Activated naive CD4-positive, alpha-beta T cell treated with anti-CD3 and anti-CD28 coated beads, Interleukin-2, amount 50 U/mL, for 24 hours (primary cell): ENCODE measurements around the gene GUK1.

Experiments
- H3K27ac Mint-ChIP-seq: one replicate; pipeline ENCODE4 v1.8.0; 2021; ENCODE audit warnings: mild to moderate bottlenecking, mixed read lengths
- H3K27me3 Mint-ChIP-seq: one replicate; pipeline ENCODE4 v1.8.0; 2021; ENCODE audit warnings: mixed read lengths
- H3K36me3 Mint-ChIP-seq: one replicate; pipeline ENCODE4 v1.8.0; 2021; ENCODE audit warnings: mixed read lengths
- H3K4me1 Mint-ChIP-seq: one replicate; pipeline ENCODE4 v1.8.0; 2021; ENCODE audit warnings: mixed read lengths
- H3K4me3 Mint-ChIP-seq: one replicate; pipeline ENCODE4 v1.8.0; 2021; ENCODE audit warnings: mild to moderate bottlenecking, mixed read lengths
- H3K9me3 Mint-ChIP-seq: one replicate; pipeline ENCODE4 v1.8.0; 2021; ENCODE audit warnings: mixed read lengths

GUK1 gene

GRCh38 chr1:228159008-228159665 lies 19.1 kb downstream of the GUK1 start:
- Mint-ChIP-seq H3K9me3 (no peaks in the 10 kb centered on the region), H3K27ac (no peak overlapping the region), H3K4me1 (peaks cover 28% of the 10 kb centered on the region), H3K4me3 (no peak overlapping the region), H3K27me3 (no peaks in the 10 kb centered on the region), H3K36me3 (no peaks in the 10 kb centered on the region)

GRCh38 chr1:228160201-228160761 lies 20.2 kb downstream of the GUK1 start:
- no peaks in the 10 kb centered on the region for H3K9me3 Mint-ChIP-seq
- no peaks in the 10 kb centered on the region for H3K36me3 Mint-ChIP-seq
- H3K27ac Mint-ChIP-seq = no peak overlapping the region
- H3K27me3 Mint-ChIP-seq = no peaks in the 10 kb centered on the region
- no peak overlapping the region for H3K4me3 Mint-ChIP-seq
- peaks cover 27% of the 10 kb centered on the region for H3K4me1 Mint-ChIP-seq

DNA sequence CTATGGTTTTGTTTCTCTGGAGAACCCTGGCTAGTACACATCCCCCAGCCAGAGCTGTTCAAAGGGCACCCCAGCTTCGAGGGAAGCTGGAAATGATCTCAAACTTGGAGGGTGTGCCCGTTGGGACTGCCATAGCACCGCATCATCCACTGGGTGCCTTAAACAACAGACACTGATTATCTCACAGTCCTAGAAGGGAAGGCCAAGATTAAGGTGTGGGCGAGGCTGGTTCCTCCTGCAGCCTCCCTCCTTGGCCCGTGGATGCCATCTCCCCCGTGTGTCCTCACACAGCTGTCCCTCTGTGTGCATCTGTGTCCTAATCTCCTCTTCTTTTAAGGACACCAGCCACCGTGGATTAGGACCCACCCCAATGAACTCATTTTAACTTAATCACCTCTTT lies 21.3 kb downstream of the GUK1 start:
- H3K36me3 Mint-ChIP-seq = no peaks in the 10 kb centered on the region
- no peak overlapping the region for H3K4me3 Mint-ChIP-seq
- H3K9me3 Mint-ChIP-seq = no peaks in the 10 kb centered on the region
- peak overlapping the region; percentile 82 for H3K27ac Mint-ChIP-seq
- H3K4me1 Mint-ChIP-seq = peaks cover 27% of the 10 kb centered on the region
- H3K27me3 Mint-ChIP-seq = no peaks in the 10 kb centered on the region

- peak overlapping the region; percentile 82 for H3K27ac Mint-ChIP-seq
- H3K4me3 Mint-ChIP-seq = peak overlapping the region; percentile 3
- H3K9me3 Mint-ChIP-seq = no peaks in the 10 kb centered on the region
- no peaks in the 10 kb centered on the region for H3K27me3 Mint-ChIP-seq
- no peaks in the 10 kb centered on the region for H3K36me3 Mint-ChIP-seq
- H3K4me1 Mint-ChIP-seq = peaks cover 31% of the 10 kb centered on the region
Observed at GRCh38 chr1:228161866-228162265, 21.8 kb downstream of the GUK1 start.

DNA sequence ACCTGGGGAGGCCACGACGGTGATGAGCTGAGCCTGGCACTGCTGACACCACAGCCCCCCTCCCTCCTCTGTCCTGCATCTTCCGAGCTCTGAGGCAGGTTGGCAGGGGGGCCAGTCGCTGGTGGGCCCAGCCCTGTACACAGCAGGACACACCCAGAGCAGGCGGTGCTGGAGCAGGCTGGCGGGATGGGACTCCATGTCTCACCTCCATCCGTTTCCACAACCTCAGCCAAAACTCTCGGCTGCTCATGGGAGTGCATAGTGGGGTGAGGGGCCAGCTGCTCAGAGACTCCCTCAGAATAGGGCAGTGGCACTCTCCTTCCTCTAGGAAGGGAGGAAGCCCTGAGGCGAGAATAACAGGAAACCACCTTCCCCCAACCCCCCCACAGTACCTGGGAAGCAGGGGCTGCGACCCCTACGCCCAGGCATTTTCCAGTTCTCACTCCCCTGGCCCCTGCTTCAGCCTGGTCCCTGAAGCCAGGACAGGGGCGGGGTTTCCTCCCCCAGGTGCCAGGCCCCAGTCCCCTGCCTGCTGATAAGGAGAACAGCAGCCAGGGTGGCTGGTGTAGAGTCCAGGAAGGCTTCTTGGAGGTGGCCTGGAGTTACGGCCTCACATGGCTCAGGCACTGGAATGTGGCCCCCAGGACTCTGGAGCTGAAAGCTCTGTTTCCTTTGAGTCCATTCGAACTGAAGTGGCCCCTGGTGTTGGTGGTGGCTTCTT lies 22.4 kb downstream of the GUK1 start:
- peaks cover 34% of the 10 kb centered on the region for H3K4me1 Mint-ChIP-seq
- H3K36me3 Mint-ChIP-seq = no peaks in the 10 kb centered on the region
- H3K9me3 Mint-ChIP-seq = no peaks in the 10 kb centered on the region
- H3K27me3 Mint-ChIP-seq = no peaks in the 10 kb centered on the region
- H3K4me3 Mint-ChIP-seq = no peak overlapping the region
- H3K27ac Mint-ChIP-seq = no peak overlapping the region

- Mint-ChIP-seq H3K27me3 (no peaks in the 10 kb centered on the region), H3K9me3 (no peaks in the 10 kb centered on the region), H3K4me3 (no peak overlapping the region), H3K4me1 (peaks cover 40% of the 10 kb centered on the region), H3K27ac (no peak overlapping the region), H3K36me3 (peaks cover 1% of the 10 kb centered on the region)
Observed at GRCh38 chr1:228163007-228163753, 23.1 kb downstream of the GUK1 start.

DNA sequence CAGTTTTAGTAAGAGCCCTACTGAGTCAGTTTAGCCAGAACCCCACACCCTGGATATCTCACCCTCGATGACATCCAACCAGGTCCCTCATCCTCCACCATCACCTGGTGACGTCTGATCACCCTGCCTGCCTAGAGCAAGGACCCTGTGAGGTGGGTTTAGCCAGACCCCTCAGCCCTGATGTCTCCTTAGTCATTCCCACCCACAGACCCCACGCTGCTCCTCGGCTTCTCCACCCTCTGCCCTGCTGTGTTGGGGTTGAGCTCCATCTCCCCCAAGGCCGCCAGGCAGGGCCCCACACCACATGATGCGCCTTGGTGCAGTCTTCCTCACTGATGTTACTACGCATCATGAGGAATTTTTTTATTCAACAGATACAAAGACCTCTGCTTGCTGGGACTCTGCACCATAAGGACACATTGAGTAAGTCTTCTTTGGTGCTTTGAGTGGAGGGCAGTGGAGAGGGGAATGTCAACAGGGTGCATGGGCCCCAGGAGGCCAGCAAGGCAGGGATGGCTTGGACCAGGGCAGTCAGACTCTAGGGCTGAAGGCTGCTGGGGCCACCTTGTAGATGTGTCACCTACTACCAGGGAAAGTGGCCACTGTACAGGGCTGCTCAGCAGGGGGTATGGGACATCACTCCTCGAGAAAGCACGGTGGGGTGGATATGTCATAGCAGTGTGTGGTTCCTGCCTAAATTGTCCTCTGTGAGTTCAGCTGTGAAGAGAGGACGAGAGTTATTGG lies 23.9 kb downstream of the GUK1 start:
- Mint-ChIP-seq H3K9me3 (no peaks in the 10 kb centered on the region), H3K27ac (peak overlapping the region; percentile 90), H3K4me3 (peak overlapping the region; percentile 92), H3K36me3 (peaks cover 1% of the 10 kb centered on the region), H3K4me1 (peaks cover 40% of the 10 kb centered on the region), H3K27me3 (no peaks in the 10 kb centered on the region)

- peaks cover 1% of the 10 kb centered on the region for H3K36me3 Mint-ChIP-seq
- no peaks in the 10 kb centered on the region for H3K27me3 Mint-ChIP-seq
- H3K9me3 Mint-ChIP-seq = no peaks in the 10 kb centered on the region
- H3K4me3 Mint-ChIP-seq = peak overlapping the region; percentile 92
- H3K4me1 Mint-ChIP-seq = peaks cover 44% of the 10 kb centered on the region
- H3K27ac Mint-ChIP-seq = peak overlapping the region; percentile 96
Observed at GRCh38 chr1:228164561-228165371, 24.7 kb downstream of the GUK1 start.

DNA sequence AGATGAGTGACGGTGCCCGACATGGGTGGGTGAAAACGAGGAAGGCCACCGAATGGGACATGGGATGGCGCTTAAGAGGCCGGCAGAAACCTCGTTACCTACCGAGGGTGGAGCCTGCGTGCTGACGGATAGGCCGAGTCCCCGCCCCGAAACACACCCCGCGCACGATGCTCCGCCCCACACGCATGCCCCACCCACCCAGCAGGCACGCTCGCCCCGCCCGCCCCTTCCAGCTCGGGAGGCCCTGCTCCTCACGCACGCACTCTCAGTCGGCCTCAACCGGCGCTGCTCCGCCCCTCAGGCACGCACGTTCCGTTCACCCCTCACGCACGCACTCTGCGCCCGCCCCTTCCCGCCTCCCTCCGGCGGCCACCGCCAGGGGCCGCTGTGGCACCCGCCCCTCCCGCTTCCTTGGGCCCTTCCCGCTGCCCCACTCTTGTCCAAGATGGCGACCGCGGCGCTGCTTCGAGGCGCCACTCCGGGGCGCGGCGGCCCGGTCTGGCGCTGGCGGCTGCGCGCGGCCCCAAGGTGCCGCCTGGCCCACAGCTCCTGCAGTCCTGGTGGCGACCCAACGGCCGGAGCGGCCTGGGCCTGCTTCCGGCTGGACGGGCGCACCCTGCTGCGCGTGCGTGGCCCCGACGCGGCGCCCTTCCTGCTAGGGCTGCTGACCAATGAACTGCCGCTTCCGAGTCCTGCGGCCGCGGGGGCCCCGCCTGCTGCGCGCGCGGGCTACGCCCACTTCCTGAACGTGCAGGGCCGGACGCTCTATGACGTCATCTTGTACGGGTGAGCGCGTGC lies 25.5 kb downstream of the GUK1 start, which contains the start of gene IBA57:
TSS of gene IBA57 (plus strand) at position 433 of the 798 bp plus-strand sequence. CDS start at position 446, 13 bp downstream.
- peak within 1 kb of the TSS; percentile 96 for H3K27ac Mint-ChIP-seq
- H3K9me3 Mint-ChIP-seq = no peaks in the 10 kb centered on the region
- no peaks in the 10 kb centered on the region for H3K27me3 Mint-ChIP-seq
- peaks cover 47% of the 10 kb centered on the region for H3K4me1 Mint-ChIP-seq
- H3K4me3 Mint-ChIP-seq = peak within 1 kb of the TSS; percentile 92
- H3K36me3 Mint-ChIP-seq = peaks cover 1% of the 10 kb centered on the region

DNA sequence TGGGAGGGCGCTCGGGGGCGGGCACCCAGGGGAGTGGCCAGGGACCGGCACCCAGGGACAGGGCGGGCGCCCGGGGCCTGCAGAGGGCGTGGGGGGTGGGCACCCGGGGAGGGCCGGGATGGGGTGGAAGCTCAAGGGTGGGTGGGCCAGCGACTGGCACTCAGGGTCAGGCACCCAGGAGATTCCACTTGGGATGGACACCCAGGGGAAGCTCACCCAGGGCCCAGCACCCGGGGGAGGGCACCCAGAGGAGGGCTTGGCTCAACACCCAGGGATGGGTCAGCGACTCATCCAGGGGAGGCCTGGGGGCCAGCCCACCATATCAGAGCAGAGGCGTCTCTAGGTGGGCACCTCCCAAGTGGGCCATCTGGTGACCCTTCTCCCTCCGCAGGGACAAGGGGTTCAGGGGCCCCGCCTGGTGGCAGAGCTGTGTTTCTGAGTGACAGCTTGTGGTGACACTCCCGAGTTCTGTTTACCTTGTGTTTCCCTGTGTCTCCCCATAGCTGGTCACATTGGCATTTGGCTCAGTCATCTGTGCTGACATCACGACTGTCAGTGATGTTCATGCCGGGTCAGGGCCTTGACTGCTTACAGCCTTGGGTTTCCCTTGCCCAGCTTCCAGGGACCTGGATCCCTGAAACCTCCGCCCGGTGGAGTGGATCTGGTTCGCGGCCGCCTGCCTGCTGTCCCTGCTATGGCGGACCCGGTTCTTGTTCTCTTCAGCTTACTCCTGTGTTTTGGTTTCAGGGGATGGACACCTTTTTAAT lies 26.3 kb downstream of the GUK1 start:
- H3K27me3 Mint-ChIP-seq = no peaks in the 10 kb centered on the region
- no peaks in the 10 kb centered on the region for H3K9me3 Mint-ChIP-seq
- peak overlapping the region; percentile 88 for H3K4me3 Mint-ChIP-seq
- peaks cover 48% of the 10 kb centered on the region for H3K4me1 Mint-ChIP-seq
- H3K36me3 Mint-ChIP-seq = peaks cover 1% of the 10 kb centered on the region
- H3K27ac Mint-ChIP-seq = peak overlapping the region; percentile 95

- Mint-ChIP-seq H3K4me3 (no peak overlapping the region), H3K9me3 (no peaks in the 10 kb centered on the region), H3K4me1 (peaks cover 36% of the 10 kb centered on the region), H3K27ac (peak overlapping the region; percentile 41), H3K27me3 (no peaks in the 10 kb centered on the region), H3K36me3 (peaks cover 4% of the 10 kb centered on the region)
Observed at GRCh38 chr1:228168563-228169270, 28.6 kb downstream of the GUK1 start.

GRCh38 chr1:228169345-228169744 lies 29.3 kb downstream of the GUK1 start:
- peaks cover 30% of the 10 kb centered on the region for H3K4me1 Mint-ChIP-seq
- no peaks in the 10 kb centered on the region for H3K9me3 Mint-ChIP-seq
- no peak overlapping the region for H3K27ac Mint-ChIP-seq
- H3K27me3 Mint-ChIP-seq = no peaks in the 10 kb centered on the region
- peaks cover 4% of the 10 kb centered on the region for H3K36me3 Mint-ChIP-seq
- H3K4me3 Mint-ChIP-seq = no peak overlapping the region

- no peaks in the 10 kb centered on the region for H3K27me3 Mint-ChIP-seq
- H3K9me3 Mint-ChIP-seq = no peaks in the 10 kb centered on the region
- no peak overlapping the region for H3K4me3 Mint-ChIP-seq
- H3K36me3 Mint-ChIP-seq = peaks cover 4% of the 10 kb centered on the region
- H3K4me1 Mint-ChIP-seq = peaks cover 21% of the 10 kb centered on the region
- H3K27ac Mint-ChIP-seq = no peak overlapping the region
Observed at GRCh38 chr1:228170666-228171065, 30.6 kb downstream of the GUK1 start.
